HEK293 (cell line): ENCODE data around the gene GNAS.

Experiments used
- CTCF ChIA-PET: fragments of 350-600 bp; formaldehyde crosslinking; extraction: SDS; loops from one replicate; lab custom pipeline; 2021; ENCODE audit warnings: antibody characterized with exemption; lab: Yijun Ruan, JAX
- POLR2A ChIA-PET: fragments of 300-600 bp; formaldehyde crosslinking; extraction: SDS; loops from one replicate; lab custom pipeline; 2020; ENCODE audit warnings: antibody characterized with exemption, inconsistent platforms; lab: Yijun Ruan, JAX
- H3K27ac ChIP-seq: fragments of 200-500 bp; sonication (Bioruptor generic); 2 replicates; pipeline ENCODE4 v1.5.1; 2014; ENCODE audit warnings: low read depth, low read length, control low read depth, inconsistent platforms; ENCODE audit errors: extremely low read depth
- H3K36me3 ChIP-seq, 2 experiments: fragments of 200-500 bp in 1 of 2; sonication (Bioruptor generic) in 1 of 2; 1 replicate in 1 of 2; 2 replicates in 1 of 2; pipeline ENCODE4 v1.5.1; 2014 to 2017; ENCODE audit warnings: inconsistent platforms in 2 of 2, low read length in 2 of 2; ENCODE audit not compliant: control insufficient read depth in 2 of 2, insufficient read depth in 1 of 2
- H3K4me1 ChIP-seq: fragments of 200-500 bp; sonication (Bioruptor generic); 2 replicates; pipeline ENCODE4 v1.5.1; 2014; ENCODE audit warnings: mild to moderate bottlenecking, low read length, inconsistent platforms; ENCODE audit not compliant: control insufficient read depth, insufficient read depth
- H3K4me3 ChIP-seq: 2 replicates; pipeline ENCODE4 v1.5.1; 2011; ENCODE audit warnings: low read depth, mild to moderate bottlenecking, control low read depth, low read length, moderate library complexity
- H3K9me3 ChIP-seq: fragments of 200-500 bp; sonication (Bioruptor generic); 2 replicates; pipeline ENCODE4 v1.5.1; 2014; ENCODE audit warnings: low read depth, low read length, inconsistent platforms; ENCODE audit not compliant: control insufficient read depth, insufficient read depth
- EGR2 ChIP-seq: fragments of 450-650 bp; formaldehyde crosslinking; IDR thresholded peaks from 2 replicates; pipeline ENCODE4 v1.5.1; 2016; ENCODE audit warnings: low read depth, missing biosample characterization, missing genetic modification characterization
- GLIS1 ChIP-seq: fragments of 450-650 bp; formaldehyde crosslinking; IDR thresholded peaks from 2 replicates; pipeline ENCODE4 v1.5.1; 2016; ENCODE audit warnings: missing biosample characterization, missing genetic modification characterization
- GLIS2 ChIP-seq: fragments of 450-650 bp; formaldehyde crosslinking; IDR thresholded peaks from 2 replicates; pipeline ENCODE4 v1.5.1; 2016; ENCODE audit warnings: missing biosample characterization, missing genetic modification characterization
- KLF16 ChIP-seq: fragments of 450-650 bp; formaldehyde crosslinking; IDR thresholded peaks from 2 replicates; pipeline ENCODE4 v1.5.1; 2017; ENCODE audit warnings: missing biosample characterization, missing genetic modification characterization
- SALL2 ChIP-seq: fragments of 450-650 bp; formaldehyde crosslinking; IDR thresholded peaks from 2 replicates; pipeline ENCODE4 v1.5.0; 2017; ENCODE audit warnings: missing biosample characterization, mild to moderate bottlenecking, missing genetic modification characterization, borderline replicate concordance
- ZBTB17 ChIP-seq: fragments of 450-650 bp; formaldehyde crosslinking; IDR thresholded peaks from 2 replicates; pipeline ENCODE4 v1.5.1; 2016; ENCODE audit warnings: missing biosample characterization, missing genetic modification characterization
- ZBTB20 ChIP-seq: fragments of 450-650 bp; formaldehyde crosslinking; IDR thresholded peaks from 2 replicates; pipeline ENCODE4 v1.5.1; 2016; ENCODE audit warnings: missing biosample characterization, missing genetic modification characterization
- ZBTB8A ChIP-seq: fragments of 450-650 bp; formaldehyde crosslinking; IDR thresholded peaks from 2 replicates; pipeline ENCODE4 v1.5.1; 2016; ENCODE audit warnings: missing biosample characterization, missing genetic modification characterization
- ZFHX2 ChIP-seq: fragments of 450-650 bp; formaldehyde crosslinking; conservative IDR thresholded peaks from 2 replicates; pipeline ENCODE4 v1.5.1; 2016; ENCODE audit warnings: missing biosample characterization, missing genetic modification characterization
- ZIC2 ChIP-seq: fragments of 450-650 bp; formaldehyde crosslinking; IDR thresholded peaks from 2 replicates; pipeline ENCODE4 v1.5.1; 2016; ENCODE audit warnings: missing biosample characterization, missing genetic modification characterization
- ZNF10 ChIP-seq: fragments of 450-650 bp; formaldehyde crosslinking; IDR thresholded peaks from 2 replicates; pipeline ENCODE4 v1.5.1; 2017; ENCODE audit warnings: missing biosample characterization, missing genetic modification characterization
- ZNF146 ChIP-seq: fragments of 450-650 bp; formaldehyde crosslinking; IDR thresholded peaks from 2 replicates; pipeline ENCODE4 v1.5.1; 2016; ENCODE audit warnings: missing biosample characterization, missing genetic modification characterization
- ZNF335 ChIP-seq: fragments of 450-650 bp; formaldehyde crosslinking; conservative IDR thresholded peaks from 2 replicates; pipeline ENCODE4 v1.5.1; 2016; ENCODE audit warnings: missing biosample characterization, missing genetic modification characterization
- ZNF549 ChIP-seq: fragments of 450-650 bp; IDR thresholded peaks from 2 replicates; pipeline ENCODE4 v1.5.1; 2018; ENCODE audit warnings: missing biosample characterization, missing genetic modification characterization, mild to moderate bottlenecking, inconsistent platforms, moderate library complexity
- ZNF561 ChIP-seq: fragments of 450-650 bp; IDR thresholded peaks from 2 replicates; pipeline ENCODE4 v1.5.1; 2018; ENCODE audit warnings: missing biosample characterization, missing genetic modification characterization, borderline replicate concordance
- ZNF660 ChIP-seq: fragments of 450-650 bp; IDR thresholded peaks from 2 replicates; pipeline ENCODE4 v1.5.1; 2018; ENCODE audit warnings: missing biosample characterization, mild to moderate bottlenecking, missing genetic modification characterization
- ZNF76 ChIP-seq: fragments of 450-650 bp; formaldehyde crosslinking; IDR thresholded peaks from 2 replicates; pipeline ENCODE4; 2016; ENCODE audit warnings: low read depth, missing biosample characterization, missing genetic modification characterization, borderline replicate concordance
- TF ChIP-seq, protein P1 (sequence below): fragments of 450-650 bp; formaldehyde crosslinking; IDR thresholded peaks from 2 replicates; pipeline ENCODE4 v1.5.1; 2016; ENCODE audit warnings: missing biosample characterization, missing genetic modification characterization
- TF ChIP-seq, protein P2 (sequence below): fragments of 450-650 bp; formaldehyde crosslinking; IDR thresholded peaks from 2 replicates; pipeline ENCODE4 v1.5.1; 2016; ENCODE audit warnings: missing biosample characterization, missing genetic modification characterization
- TF ChIP-seq, protein P3 (sequence below): fragments of 450-650 bp; formaldehyde crosslinking; optimal IDR thresholded peaks from 2 replicates; pipeline ENCODE3; 2016; ENCODE audit warnings: missing biosample characterization, mild to moderate bottlenecking, missing genetic modification characterization
- TF ChIP-seq, protein P4 (sequence below): fragments of 450-650 bp; formaldehyde crosslinking; IDR thresholded peaks from 2 replicates; pipeline ENCODE4 v1.5.1; 2017; ENCODE audit warnings: missing biosample characterization, missing genetic modification characterization
- TF ChIP-seq, protein P5 (sequence below): fragments of 450-650 bp; formaldehyde crosslinking; IDR thresholded peaks from 2 replicates; pipeline ENCODE4 v1.5.1; 2016; ENCODE audit warnings: missing biosample characterization, missing genetic modification characterization, low read depth

GNAS gene

DNA sequence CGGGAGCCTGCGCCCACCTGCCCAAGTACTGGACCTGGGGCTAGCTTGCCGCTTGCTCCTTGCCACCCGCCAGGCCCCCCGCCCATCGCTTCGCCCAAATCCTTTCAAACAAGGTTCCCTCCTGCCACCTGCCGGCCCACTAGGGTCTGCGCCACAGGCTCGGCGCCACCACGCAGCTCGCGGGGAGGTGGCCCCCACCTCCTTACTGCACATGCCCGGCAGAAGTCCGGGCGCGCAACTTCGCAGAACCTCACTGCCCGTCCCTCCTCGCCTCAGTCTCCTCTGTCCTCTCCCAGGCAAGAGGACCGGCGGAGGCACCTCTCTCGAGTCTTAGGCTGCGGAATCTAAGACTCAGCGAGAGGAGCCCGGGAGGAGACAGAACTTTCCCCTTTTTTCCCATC, 13.0 kb upstream of the GNAS start (continued):
- TF ChIP-seq, protein P1, sequence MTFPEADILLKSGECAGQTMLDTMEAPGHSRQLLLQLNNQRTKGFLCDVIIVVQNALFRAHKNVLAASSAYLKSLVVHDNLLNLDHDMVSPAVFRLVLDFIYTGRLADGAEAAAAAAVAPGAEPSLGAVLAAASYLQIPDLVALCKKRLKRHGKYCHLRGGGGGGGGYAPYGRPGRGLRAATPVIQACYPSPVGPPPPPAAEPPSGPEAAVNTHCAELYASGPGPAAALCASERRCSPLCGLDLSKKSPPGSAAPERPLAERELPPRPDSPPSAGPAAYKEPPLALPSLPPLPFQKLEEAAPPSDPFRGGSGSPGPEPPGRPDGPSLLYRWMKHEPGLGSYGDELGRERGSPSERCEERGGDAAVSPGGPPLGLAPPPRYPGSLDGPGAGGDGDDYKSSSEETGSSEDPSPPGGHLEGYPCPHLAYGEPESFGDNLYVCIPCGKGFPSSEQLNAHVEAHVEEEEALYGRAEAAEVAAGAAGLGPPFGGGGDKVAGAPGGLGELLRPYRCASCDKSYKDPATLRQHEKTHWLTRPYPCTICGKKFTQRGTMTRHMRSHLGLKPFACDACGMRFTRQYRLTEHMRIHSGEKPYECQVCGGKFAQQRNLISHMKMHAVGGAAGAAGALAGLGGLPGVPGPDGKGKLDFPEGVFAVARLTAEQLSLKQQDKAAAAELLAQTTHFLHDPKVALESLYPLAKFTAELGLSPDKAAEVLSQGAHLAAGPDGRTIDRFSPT: peak; percentile 80
- TF ChIP-seq, protein P2, sequence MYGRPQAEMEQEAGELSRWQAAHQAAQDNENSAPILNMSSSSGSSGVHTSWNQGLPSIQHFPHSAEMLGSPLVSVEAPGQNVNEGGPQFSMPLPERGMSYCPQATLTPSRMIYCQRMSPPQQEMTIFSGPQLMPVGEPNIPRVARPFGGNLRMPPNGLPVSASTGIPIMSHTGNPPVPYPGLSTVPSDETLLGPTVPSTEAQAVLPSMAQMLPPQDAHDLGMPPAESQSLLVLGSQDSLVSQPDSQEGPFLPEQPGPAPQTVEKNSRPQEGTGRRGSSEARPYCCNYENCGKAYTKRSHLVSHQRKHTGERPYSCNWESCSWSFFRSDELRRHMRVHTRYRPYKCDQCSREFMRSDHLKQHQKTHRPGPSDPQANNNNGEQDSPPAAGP (tag by site-specific recombination): 0 out of 2 replicates have a peak, but pooled peaks have one; percentile 75
- peak; percentile 26; the same call in 1 of the 2 replicates for TF ChIP-seq ZFHX2
- no peak for TF ChIP-seq ZNF76 (tag by site-specific recombination)
- TF ChIP-seq ZNF561 (tag by site-specific recombination): peak; percentile 27; the same call in 1 of the 2 replicates
- peak; percentile 39; the same call in 1 of the 2 replicates for TF ChIP-seq KLF16 (tag by site-specific recombination)
- TF ChIP-seq GLIS1: peak; percentile 85
- peak; percentile 97 for TF ChIP-seq GLIS2 (tag by site-specific recombination)
- no peak for TF ChIP-seq ZNF146
- no peak for TF ChIP-seq ZNF549 (tag by site-specific recombination)
- TF ChIP-seq, protein P3, sequence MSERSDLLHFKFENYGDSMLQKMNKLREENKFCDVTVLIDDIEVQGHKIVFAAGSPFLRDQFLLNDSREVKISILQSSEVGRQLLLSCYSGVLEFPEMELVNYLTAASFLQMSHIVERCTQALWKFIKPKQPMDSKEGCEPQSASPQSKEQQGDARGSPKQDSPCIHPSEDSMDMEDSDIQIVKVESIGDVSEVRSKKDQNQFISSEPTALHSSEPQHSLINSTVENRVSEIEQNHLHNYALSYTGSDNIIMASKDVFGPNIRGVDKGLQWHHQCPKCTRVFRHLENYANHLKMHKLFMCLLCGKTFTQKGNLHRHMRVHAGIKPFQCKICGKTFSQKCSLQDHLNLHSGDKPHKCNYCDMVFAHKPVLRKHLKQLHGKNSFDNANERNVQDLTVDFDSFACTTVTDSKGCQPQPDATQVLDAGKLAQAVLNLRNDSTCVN (tag by site-specific recombination): peak; percentile 68
- peak; percentile 76 for TF ChIP-seq ZIC2 (tag by site-specific recombination)

DNA sequence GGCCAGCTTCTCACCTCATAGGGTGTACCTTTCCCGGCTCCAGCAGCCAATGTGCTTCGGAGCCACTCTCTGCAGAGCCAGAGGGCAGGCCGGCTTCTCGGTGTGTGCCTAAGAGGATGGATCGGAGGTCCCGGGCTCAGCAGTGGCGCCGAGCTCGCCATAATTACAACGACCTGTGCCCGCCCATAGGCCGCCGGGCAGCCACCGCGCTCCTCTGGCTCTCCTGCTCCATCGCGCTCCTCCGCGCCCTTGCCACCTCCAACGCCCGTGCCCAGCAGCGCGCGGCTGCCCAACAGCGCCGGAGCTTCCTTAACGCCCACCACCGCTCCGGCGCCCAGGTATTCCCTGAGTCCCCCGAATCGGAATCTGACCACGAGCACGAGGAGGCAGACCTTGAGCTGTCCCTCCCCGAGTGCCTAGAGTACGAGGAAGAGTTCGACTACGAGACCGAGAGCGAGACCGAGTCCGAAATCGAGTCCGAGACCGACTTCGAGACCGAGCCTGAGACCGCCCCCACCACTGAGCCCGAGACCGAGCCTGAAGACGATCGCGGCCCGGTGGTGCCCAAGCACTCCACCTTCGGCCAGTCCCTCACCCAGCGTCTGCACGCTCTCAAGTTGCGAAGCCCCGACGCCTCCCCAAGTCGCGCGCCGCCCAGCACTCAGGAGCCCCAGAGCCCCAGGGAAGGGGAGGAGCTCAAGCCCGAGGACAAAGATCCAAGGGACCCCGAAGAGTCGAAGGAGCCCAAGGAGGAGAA, 12.3 kb upstream of the GNAS start:
- TF ChIP-seq SALL2 (tag by site-specific recombination) (no peak), ZBTB17 (tag by site-specific recombination) (peak; percentile 29; the same call in 1 of the 2 replicates), ZBTB8A (peak; percentile 49; the same call in 1 of the 2 replicates), ZFHX2 (peak; percentile 32; the same call in 1 of the 2 replicates), EGR2 (peak; percentile 26; the same call in 1 of the 2 replicates), ZNF335 (tag by site-specific recombination) (peak; percentile 68), ZBTB20 (tag by site-specific recombination) (peak; percentile 36; the same call in 1 of the 2 replicates), ZNF10 (tag by site-specific recombination) (peak; percentile 48), KLF16 (tag by site-specific recombination) (peak; percentile 23; the same call in 1 of the 2 replicates), ZNF76 (tag by site-specific recombination) (peak; percentile 6; the same call in 1 of the 2 replicates), ZNF660 (tag by site-specific recombination) (no peak)
- TF ChIP-seq, protein P3 (tag by site-specific recombination): peak; percentile 68
- TF ChIP-seq, protein P1: peak; percentile 58; the same call in 1 of the 2 replicates
- TF ChIP-seq, protein P4, sequence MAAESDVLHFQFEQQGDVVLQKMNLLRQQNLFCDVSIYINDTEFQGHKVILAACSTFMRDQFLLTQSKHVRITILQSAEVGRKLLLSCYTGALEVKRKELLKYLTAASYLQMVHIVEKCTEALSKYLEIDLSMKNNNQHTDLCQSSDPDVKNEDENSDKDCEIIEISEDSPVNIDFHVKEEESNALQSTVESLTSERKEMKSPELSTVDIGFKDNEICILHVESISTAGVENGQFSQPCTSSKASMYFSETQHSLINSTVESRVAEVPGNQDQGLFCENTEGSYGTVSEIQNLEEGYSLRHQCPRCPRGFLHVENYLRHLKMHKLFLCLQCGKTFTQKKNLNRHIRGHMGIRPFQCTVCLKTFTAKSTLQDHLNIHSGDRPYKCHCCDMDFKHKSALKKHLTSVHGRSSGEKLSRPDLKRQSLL (tag by site-specific recombination): peak; percentile 69; the same call in 1 of the 2 replicates
- TF ChIP-seq, protein P5, sequence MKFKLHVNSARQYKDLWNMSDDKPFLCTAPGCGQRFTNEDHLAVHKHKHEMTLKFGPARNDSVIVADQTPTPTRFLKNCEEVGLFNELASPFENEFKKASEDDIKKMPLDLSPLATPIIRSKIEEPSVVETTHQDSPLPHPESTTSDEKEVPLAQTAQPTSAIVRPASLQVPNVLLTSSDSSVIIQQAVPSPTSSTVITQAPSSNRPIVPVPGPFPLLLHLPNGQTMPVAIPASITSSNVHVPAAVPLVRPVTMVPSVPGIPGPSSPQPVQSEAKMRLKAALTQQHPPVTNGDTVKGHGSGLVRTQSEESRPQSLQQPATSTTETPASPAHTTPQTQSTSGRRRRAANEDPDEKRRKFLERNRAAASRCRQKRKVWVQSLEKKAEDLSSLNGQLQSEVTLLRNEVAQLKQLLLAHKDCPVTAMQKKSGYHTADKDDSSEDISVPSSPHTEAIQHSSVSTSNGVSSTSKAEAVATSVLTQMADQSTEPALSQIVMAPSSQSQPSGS: no peak
- ChIA-PET CTCF (interaction anchor here (0.5 to 3.7 kb wide), 5 partner anchors 8 to 1927 kb away, joined by 3 to 23 read pairs (median 5); no protein-coding TSS in a partner anchor), POLR2A (no interaction called here)
- H3K27ac ChIP-seq: no peak overlapping the region
- H3K4me1 ChIP-seq: no peaks in the 10 kb centered on the region
- H3K4me3 ChIP-seq: peak overlapping the region; percentile 6
- peaks cover 0 to 67% of the 10 kb centered on the region in 2 experiments; a peak in 2 of 3 replicates for H3K36me3 ChIP-seq
- H3K9me3 ChIP-seq: no peaks in the 10 kb centered on the region
